Activated T-cell treated with anti-CD3 and anti-CD28 coated beads, Interleukin-2, amount 50 U/mL, for 4 hours (primary cell): ENCODE measurements around the gene MMP15. TPM values are rescaled to one million over a fixed set of nuclear protein-coding genes. Genes with fewer than 3 reads are reported as not detected.
"Not testable (repeated sequence)": the region's sequence is repeated elsewhere in the genome, so short reads cannot be mapped to it uniquely, and the experiment has no call there.

Experiments used
- ATAC-seq, 2 donors: fragments of 200-7000 bp; cut with Tn5 transposase; one replicate each; pipeline ENCODE4 v1.10.0; 2021
- DNase-seq: peaks from one replicate; pipeline ENCODE4 v3.0.0-alpha.2; 2020
- H3K27me3 Mint-ChIP-seq: one replicate; pipeline ENCODE4 v1.8.0; 2021; ENCODE audit warnings: low read depth, mixed read lengths
- H3K36me3 Mint-ChIP-seq: one replicate; pipeline ENCODE4 v1.8.0; 2022; ENCODE audit warnings: mixed read lengths; ENCODE audit not compliant: insufficient read depth
- H3K4me1 Mint-ChIP-seq: one replicate; pipeline ENCODE4 v1.8.0; 2021; ENCODE audit warnings: low read depth, mixed read lengths
- H3K4me3 Mint-ChIP-seq: one replicate; pipeline ENCODE4 v1.8.0; 2021; ENCODE audit warnings: mild to moderate bottlenecking, moderate library complexity, mixed read lengths
- H3K9me3 Mint-ChIP-seq: one replicate; pipeline ENCODE4 v1.8.0; 2021; ENCODE audit warnings: mixed read lengths
- total RNA-seq, 3 donors: library from RNA; stranded (reverse); gene quantifications; one replicate each; pipeline ENCODE4 v1.2.1, GENCODE V29; 2021

Gene MMP15
- total RNA-seq: 1 to 10 TPM in 1 of 3 donors, under 1 TPM in 2; 0.76 to 1.0 (median 0.95) TPM

DNA sequence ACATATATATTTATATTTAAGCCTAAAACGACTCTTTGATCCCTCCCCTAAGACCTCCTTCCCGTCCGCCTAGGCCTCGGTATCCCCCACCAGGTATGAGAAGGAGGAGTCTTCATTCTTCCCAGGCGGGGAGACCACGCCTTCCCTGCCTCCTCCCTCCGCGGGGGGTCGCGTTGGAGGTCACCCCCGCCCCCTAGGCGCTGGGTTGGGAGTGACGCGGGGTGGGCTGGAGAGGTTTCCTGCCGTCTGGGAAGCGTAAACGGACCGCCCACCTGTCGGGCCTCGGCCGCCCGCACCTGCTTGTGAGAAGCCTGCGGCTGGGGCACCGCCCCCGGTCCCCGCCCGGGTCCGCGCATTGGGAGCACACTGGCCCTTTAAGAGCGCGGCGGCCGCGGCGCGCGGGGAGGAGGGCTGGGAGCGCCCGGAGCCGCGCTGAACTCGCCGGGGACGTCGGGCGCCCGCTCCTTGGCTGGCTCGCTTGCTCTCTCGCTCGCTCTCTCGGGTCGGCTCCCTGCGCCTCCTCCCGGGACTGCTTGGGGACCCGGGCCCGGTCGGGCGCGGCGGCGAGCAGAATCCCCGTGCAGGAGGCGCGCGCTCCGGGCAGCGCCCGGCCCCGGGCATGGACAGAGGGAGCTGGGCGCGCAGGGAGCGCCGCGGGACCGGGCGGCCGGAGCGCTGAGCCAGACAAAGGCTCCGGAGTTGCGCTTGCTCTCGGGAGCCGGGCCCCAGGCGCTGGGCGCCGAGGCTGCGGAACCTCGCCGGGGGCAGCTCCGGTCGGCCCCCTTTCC is at the start of gene MMP15:
Gene MMP15 (plus strand): TSS at position 404 of the 788 bp plus-strand sequence. CDS start 597 bp downstream, outside the sequence.
- Mint-ChIP-seq H3K4me1 (peaks cover 15% of the 10 kb centered on the region), H3K9me3 (no peaks in the 10 kb centered on the region), H3K4me3 (peak within 1 kb of the TSS; percentile 84), H3K36me3 (no peaks in the 10 kb centered on the region), H3K27me3 (peaks cover 10% of the 10 kb centered on the region)
- DNase-seq: peak; percentile 58
- peak; percentile 77 to 78 for ATAC-seq

DNA sequence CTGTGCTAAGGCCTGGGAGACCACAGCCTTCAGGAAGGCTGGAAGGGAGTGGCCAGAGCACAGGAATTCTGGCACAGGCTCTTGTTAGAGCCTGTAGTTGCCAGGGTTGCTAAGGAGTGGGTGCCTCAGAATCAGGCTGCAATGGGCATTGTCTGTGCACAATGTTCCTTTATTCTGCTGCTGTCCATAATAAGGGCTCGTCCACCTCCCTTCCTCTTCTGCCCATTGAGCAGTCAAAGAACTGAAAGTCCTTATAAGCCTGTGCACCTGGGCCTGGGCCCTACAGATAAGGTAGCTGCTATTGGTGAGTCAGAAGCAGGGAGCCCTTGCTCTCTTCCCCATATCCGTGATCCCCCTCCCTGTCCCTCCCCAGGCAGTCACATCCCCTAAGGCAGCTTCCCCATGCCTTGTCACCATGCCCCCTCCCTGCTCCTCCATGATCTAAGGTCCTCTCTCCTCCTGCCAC is 49.2 kb upstream of the MMP15 start:
- DNase-seq: no peak
- no peaks in the 10 kb centered on the region for H3K4me1 Mint-ChIP-seq
- ATAC-seq: no peak
- no peaks in the 10 kb centered on the region for H3K9me3 Mint-ChIP-seq
- H3K27me3 Mint-ChIP-seq: no peaks in the 10 kb centered on the region
- no peaks in the 10 kb centered on the region for H3K36me3 Mint-ChIP-seq
- no peak overlapping the region for H3K4me3 Mint-ChIP-seq

DNA sequence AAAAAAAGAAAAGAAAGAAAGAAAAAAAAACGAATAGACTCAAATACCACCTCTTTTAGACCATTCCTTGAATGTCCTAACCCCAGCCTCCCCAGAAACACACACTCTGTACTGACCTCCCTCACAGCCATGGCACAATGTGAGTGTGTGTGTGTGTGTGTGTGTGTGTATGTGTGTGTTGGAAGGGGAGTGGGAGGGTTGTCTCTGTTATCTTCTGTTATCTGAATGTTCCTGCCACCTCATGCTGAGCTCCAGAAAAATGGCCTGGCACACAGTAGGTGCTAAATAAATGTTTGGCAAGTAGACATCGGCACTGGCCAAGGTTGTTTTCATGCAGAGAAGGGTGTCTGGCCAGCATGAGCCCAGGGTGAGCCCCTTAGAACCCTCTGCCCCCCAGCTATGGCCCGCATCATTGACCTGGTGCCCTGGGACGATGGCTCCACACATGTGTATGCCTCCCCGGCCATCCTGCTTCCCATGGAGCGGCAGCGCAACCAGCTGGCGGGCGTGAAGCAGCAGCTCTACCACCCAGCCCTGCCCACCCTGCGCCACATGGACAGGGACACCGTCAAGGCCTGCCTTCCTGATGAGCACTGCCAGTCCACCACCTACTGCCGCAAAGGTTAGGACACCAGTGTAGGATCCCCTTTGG is 48.0 kb upstream of the MMP15 start:
- DNase-seq: no peak
- no peaks in the 10 kb centered on the region for H3K4me1 Mint-ChIP-seq
- no peak overlapping the region for H3K4me3 Mint-ChIP-seq
- no peak for ATAC-seq
- no peaks in the 10 kb centered on the region for H3K9me3 Mint-ChIP-seq
- no peaks in the 10 kb centered on the region for H3K27me3 Mint-ChIP-seq
- no peaks in the 10 kb centered on the region for H3K36me3 Mint-ChIP-seq

DNA sequence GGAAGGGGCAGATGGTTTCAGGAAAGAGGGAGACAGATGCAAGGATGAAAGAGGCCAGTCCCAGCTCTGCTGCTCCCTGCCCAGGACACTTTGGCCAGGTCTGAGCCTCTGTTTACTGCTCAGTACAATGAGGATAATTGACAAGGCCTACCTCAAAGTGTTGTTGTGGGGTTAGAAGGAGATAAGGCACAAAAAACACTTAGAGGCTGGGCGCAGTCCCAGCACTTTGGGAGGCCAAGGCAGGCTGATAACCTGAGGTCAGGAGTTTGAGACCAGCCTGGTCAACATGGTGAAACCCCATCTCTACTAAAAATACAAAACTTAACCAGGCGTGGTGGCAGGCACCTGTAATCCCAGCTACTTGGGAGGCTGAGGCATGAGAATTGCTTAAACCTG is 47.5 kb upstream of the MMP15 start:
- not testable (repeated sequence) for ATAC-seq, H3K27me3 Mint-ChIP-seq, H3K36me3 Mint-ChIP-seq, H3K4me1 Mint-ChIP-seq, H3K4me3 Mint-ChIP-seq, DNase-seq, H3K9me3 Mint-ChIP-seq

DNA sequence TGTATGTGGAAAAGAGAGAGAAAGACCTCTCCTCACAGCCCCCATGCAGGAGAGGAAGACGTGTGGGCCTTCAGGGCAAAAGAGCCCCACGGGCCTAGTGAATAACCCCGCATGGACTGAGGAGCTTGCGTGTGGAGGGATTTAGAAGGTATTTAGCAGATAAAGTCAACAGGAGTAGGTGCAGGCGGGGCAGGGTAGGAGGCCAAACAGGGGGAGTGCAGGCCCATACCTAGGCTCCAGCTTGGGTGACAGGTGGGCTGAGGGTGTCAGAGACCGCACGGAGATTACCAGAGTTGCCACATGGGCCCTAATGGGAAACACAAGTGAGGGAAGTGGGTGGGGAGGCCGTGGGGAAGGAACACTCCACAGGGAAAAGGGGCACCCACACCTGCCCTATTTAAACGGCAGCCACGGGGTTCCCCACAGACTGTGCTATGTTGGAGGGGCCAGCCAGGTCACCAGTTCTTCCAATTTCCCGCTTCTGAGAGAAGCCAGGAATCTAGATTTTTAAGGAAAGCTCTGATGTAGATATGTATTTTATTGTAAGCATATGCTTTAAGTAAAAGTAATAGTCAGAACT is 46.5 kb upstream of the MMP15 start:
- Mint-ChIP-seq H3K27me3 (no peaks in the 10 kb centered on the region), H3K36me3 (no peaks in the 10 kb centered on the region), H3K4me3 (no peak overlapping the region), H3K4me1 (peaks cover under 1% of the 10 kb centered on the region), H3K9me3 (no peaks in the 10 kb centered on the region)
- ATAC-seq (no peak), DNase-seq (no peak)

DNA sequence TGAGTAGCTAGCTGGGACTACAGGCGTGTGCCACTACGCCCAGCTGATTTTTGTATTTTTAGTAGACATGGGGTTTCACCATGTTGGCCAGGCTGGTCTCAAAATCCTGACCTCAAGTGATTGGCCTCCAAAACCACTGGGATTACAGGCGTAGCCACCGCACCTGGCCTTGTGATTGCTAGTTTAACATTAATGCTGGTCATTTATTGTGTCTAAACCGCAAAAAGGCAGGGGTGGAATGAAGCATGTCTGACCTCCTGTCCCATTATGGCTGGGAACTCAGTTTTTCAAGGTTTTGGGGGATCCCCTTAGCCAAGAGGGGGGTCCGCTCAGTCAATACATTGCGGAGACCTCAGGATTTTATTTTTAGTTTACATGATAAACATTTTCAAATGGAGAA is 43.9 kb upstream of the MMP15 start:
- Mint-ChIP-seq H3K4me3 (no peak overlapping the region), H3K27me3 (no peaks in the 10 kb centered on the region), H3K4me1 (peaks cover 12% of the 10 kb centered on the region), H3K9me3 (no peaks in the 10 kb centered on the region), H3K36me3 (no peaks in the 10 kb centered on the region)
- DNase-seq (no peak), ATAC-seq (no peak)

DNA sequence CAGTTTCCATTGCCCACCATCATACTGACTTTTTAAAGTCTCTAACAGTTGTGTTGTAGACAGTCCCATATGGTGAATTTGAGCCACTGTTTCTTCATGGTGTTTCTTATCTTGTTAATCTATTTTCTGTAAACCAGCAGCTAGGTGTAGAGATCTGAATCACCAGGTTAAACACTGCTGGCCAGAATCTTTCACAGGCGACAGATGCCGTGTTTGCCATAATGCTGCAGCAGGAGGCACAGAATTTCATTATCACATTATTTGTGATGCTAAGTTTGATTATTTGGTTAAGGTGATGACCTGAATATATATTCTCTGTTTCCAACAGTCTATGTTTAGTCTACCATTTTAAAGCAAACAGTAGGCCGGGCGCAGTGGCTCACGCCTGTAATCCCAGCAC is 43.2 kb upstream of the MMP15 start:
- H3K4me3 Mint-ChIP-seq: no peak overlapping the region
- H3K36me3 Mint-ChIP-seq: no peaks in the 10 kb centered on the region
- no peaks in the 10 kb centered on the region for H3K9me3 Mint-ChIP-seq
- ATAC-seq: no peak
- H3K27me3 Mint-ChIP-seq: no peaks in the 10 kb centered on the region
- DNase-seq: no peak
- H3K4me1 Mint-ChIP-seq: peaks cover 12% of the 10 kb centered on the region

DNA sequence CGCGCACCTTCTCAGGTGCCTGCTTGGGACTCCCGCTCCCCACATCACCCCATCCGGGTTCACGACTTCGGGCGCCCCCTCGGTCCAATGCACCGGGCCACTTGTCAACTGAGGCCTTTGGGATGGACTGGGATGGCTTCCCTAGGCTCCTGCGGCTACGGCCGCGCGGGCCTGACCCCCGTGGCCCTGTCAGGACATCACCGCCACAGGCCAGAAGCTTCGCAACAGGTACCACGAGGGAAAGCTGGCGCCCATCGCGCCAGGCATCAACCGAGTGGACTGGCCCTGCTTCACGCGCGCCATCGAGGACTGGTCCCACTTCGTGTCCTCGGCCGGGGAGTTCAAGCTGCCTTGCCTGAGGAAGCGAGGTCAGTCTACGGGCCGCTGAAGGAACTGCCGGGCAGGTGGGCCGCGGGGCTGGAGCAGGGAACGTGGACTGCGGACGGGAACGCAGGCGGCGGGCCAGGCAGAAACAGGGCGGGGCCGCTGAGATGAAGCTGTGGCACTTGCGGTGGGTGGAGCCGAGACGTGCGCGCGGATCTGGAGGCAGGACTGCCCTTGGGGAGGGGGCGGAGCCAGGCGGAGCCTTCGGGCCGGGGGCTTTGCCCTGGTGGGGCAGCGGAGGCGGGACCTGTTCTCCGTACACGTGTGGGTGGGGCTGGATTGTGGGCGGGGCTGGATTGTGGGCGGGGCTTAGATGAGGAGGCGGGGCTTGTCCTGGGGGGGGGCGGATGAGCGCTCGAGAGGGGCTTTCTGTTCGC is 40.9 kb upstream of the MMP15 start:
- Mint-ChIP-seq H3K4me3 (peak overlapping the region; percentile 86), H3K27me3 (no peaks in the 10 kb centered on the region), H3K9me3 (no peaks in the 10 kb centered on the region), H3K4me1 (peaks cover 12% of the 10 kb centered on the region), H3K36me3 (no peaks in the 10 kb centered on the region)
- DNase-seq: peak; percentile 93
- peak; percentile 97 to 98 for ATAC-seq

DNA sequence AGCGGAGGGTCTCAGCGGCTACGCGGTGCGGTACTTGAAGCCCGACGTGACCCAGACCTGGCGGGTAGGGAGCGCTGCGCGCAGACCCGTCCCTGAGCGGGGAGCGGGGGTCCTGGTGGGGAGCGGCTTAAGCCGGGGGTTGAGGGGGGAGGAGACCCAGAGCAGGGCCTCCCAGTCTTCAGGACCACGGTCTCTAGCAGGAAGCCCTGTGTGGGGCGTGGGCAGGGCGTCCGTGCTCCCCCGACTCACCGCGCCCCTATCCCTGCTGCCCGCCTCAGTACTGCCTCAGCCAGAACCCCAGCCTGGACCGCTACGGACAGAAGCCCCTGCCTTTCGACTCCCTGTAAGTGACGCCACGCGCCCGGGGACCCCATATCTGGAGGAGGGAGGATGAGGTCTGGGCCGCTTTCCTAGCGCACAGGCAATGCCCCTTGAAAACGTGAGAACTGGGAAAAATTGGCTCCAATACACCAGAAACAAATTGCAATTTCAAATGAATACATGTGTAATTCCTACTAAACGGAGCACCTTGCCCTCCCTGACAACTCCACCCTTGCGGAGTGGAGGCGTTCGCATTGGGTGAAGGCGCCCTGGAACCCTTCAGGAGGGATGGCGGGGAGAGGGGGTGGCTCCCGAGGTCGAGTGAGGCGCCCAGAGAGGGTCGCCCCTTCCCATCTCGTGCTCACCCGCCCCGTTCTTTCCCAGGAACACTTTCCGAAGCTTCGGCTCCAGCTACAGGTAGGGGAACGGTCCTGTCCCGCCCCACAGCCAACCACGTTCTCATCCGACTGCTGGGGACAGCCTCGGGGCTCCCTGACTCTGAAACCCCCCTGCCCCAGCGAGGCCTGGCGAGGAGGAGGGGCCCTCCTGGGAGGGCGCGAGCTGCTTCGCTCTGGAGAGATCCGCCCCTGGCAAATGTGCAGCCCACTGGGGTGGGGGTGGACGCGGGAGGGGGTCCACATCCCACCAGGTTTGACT is 40.1 kb upstream of the MMP15 start:
- Mint-ChIP-seq H3K4me3 (peak overlapping the region; percentile 86), H3K36me3 (no peaks in the 10 kb centered on the region), H3K27me3 (no peaks in the 10 kb centered on the region), H3K9me3 (no peaks in the 10 kb centered on the region), H3K4me1 (peaks cover 12% of the 10 kb centered on the region)
- ATAC-seq (peak; percentile 47 to 65), DNase-seq (peak; percentile 17)

DNA sequence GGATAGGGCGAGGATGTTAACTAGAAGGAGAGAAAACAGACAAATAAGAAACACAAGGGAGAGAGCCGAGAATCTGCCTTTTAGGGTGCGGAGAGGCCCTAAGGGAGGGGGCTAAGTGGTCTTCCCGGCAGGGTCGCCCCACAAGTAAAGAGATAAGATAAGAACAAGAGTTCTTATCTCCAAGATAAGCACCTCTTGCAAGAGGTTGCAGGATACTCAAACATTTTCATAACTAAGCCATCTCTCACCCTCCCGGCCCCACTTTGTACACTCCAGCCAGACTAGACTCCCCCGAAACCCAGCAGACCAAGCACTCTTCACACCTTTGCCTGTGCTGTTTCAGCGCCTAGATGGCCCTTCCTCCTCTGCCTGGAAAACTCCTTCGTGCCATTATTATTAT is 39.4 kb upstream of the MMP15 start:
- H3K36me3 Mint-ChIP-seq: no peaks in the 10 kb centered on the region
- H3K4me3 Mint-ChIP-seq: peak overlapping the region; percentile 5
- no peak for ATAC-seq

DNA sequence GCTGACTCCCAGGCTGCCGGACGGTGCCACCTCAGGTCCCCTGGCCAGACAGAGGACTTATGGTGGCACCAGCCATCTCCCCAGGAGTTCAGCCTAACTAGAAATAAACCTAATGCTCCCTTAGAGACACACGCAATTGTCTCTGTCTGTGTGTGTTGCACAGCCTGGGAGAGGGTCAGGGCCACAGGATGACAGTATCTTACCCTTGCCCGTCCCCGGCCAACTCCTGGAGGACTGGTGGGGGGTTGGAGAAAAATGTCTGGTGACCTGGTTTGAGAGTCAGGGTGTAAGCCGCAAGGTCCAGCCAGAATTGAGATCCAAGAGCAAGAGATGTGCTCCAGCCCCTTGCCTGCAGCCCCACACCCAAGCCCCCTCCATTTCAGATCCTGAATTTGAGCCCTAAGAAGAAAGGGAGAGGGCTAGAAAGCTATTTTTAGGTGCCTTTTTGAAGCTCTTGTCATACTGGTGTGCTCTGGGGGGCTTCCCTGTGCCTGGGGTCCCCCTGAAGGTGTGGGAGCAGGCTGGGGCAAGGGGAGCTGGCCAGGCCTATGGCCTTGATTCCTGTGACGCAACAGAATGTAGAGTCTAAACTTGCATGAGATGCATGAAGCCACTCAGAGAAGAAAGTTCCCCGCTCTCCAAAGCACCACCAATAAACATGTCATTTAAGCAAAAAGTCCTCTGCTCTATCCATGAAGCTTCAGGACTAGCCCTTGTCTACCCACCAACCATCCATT is 37.9 kb upstream of the MMP15 start:
- Mint-ChIP-seq H3K4me3 (no peak overlapping the region), H3K36me3 (no peaks in the 10 kb centered on the region), H3K9me3 (no peaks in the 10 kb centered on the region), H3K4me1 (peaks cover 15% of the 10 kb centered on the region), H3K27me3 (no peaks in the 10 kb centered on the region)
- DNase-seq: no peak
- no peak for ATAC-seq

More for the DNA sequence above, 39.4 kb upstream of the MMP15 start:
- DNase-seq: no peak
- H3K4me1 Mint-ChIP-seq: peaks cover 14% of the 10 kb centered on the region
- H3K27me3 Mint-ChIP-seq: no peaks in the 10 kb centered on the region
- H3K9me3 Mint-ChIP-seq: no peaks in the 10 kb centered on the region

DNA sequence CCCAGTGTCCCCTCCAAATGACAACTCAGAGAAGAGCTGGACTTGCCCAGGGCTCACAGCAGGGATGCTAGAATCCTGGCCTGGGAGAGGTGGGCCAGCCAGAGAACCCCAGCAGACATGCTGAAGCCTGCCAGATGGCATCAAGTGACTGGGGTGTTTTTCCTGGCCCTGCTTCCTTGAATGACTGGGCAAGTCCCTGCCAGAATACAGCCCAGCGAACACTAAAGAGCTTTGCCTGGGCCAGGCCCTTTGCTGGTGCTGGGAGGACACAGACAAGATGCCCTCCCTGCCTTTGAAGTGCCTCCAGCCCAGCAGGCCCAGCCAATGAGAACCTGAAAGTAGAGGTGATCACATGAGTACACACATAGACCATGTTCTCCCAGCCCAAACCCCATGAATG is 36.6 kb upstream of the MMP15 start:
- DNase-seq: no peak
- no peaks in the 10 kb centered on the region for H3K36me3 Mint-ChIP-seq

DNA sequence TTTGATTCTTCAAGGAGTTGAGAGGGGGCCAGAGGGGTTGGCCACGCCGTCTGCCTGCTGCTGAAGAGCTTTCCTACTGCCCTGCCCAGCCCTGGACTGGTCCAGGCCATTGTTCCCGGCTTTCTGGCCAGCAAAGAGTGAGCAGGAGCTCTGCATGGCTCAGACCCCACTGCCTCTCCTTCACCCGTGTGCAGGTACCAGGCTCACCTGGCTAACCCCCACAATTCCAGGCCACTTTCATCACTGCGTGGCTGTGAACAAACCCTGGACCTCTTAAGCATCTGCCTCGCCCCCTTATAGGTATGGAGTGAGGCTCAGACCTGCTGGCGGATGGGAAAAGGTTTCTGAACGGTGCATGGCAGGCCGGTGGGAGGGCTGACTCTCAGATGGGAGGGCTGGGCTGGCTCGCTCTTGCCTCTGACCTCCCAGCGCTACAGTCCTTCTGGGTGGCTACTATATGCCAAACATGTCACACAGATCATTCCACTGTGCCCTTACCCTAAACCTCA is 33.9 kb upstream of the MMP15 start:
- Mint-ChIP-seq H3K27me3 (no peaks in the 10 kb centered on the region), H3K4me3 (no peak overlapping the region), H3K36me3 (peaks cover 2% of the 10 kb centered on the region), H3K9me3 (no peaks in the 10 kb centered on the region), H3K4me1 (peaks cover 24% of the 10 kb centered on the region)
- no peak for ATAC-seq
- no peak for DNase-seq

More for the DNA sequence above, 36.6 kb upstream of the MMP15 start:
- Mint-ChIP-seq H3K4me1 (peaks cover 19% of the 10 kb centered on the region), H3K4me3 (no peak overlapping the region), H3K27me3 (no peaks in the 10 kb centered on the region), H3K9me3 (no peaks in the 10 kb centered on the region)
- ATAC-seq: no peak
